ENCODE results near the gene LDLRAD4.

The LDLRAD4 gene

DNA sequence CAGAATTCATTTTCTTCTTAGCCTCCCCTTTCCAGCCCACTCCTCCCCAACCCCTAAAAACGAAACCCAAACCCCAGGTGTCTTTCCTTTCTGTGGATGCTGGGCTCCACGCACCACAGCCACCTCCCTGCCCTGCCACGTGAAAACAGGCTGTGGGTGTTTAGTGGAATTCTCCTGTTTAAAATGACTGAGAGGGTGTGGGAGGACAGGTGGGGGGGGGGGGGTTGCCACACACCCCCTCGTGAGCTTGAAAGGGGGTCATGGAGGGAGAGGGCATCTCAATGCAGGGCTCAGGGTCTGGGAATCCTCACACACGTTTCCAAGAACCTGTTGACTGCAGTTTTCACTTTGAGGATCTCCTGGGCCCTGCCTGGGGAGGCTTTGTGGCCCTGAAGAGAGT is 397.5 kb downstream of the LDLRAD4 start:
- Histone ChIP-seq H3K9ac (ENCODE audit: insufficient read length) (no peak overlapping the region), H3K4me3 (no peak overlapping the region)

DNA sequence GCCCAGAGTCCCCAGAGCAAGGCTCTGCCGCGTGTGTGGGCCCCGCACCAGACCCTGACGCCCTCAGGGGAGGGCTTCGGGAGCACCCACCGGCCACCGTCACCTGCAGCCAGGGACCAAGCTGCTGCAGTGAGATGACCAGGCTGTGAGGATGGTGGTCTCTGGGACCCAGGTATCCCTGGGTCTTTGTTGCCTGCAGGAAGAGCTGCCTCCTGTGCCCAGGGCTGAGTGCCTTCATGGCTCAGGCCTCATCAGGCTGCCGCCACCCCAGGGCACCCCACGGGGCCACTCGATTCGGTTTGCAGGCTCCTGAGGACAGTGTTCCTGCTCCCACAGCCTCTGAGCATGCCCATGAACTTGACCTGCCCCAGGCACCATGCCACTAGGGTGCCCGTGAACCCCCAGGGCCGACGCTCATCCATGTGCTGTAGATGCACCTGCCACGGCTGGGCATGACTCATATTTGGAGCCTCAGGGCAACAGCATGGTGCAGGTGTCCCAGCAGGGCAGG is 398.0 kb downstream of the LDLRAD4 start:
- TF ChIP-seq FOXP2 (optimal IDR thresholded peaks at IDR 0.05; ENCODE audit: control extremely low read depth, extremely low read length, insufficient read depth): no peak
- no peak for TF ChIP-seq EZH2 (IDR thresholded peaks at IDR 0.05)
- TF ChIP-seq POLR2AphosphoS5 (IDR thresholded peaks at IDR 0.05; ENCODE audit: borderline replicate concordance, low read depth, low read length): no peak
- H3K36me3 ChIP-seq (ENCODE audit: insufficient read depth, low read length): no peaks in the 10 kb centered on the region
- no peak overlapping the region for H3K9ac ChIP-seq (ENCODE audit: insufficient read length)
- no peak overlapping the region for H3K27ac ChIP-seq
- DNase-seq (ENCODE audit: low read depth, low spot score): no peak
- no peaks in the 10 kb centered on the region for H3K9me3 ChIP-seq (ENCODE audit: low read depth, low read length)
- no peak overlapping the region for H3K4me3 ChIP-seq

More for the DNA sequence above, 397.5 kb downstream of the LDLRAD4 start:
- no peaks in the 10 kb centered on the region for H3K36me3 ChIP-seq (ENCODE audit: insufficient read depth, low read length)
- H3K9me3 ChIP-seq (ENCODE audit: low read depth, low read length): no peaks in the 10 kb centered on the region
- no peak for TF ChIP-seq EZH2 (IDR thresholded peaks at IDR 0.05)
- no peak for TF ChIP-seq FOXP2 (optimal IDR thresholded peaks at IDR 0.05; ENCODE audit: control extremely low read depth, extremely low read length, insufficient read depth)
- TF ChIP-seq POLR2AphosphoS5 (IDR thresholded peaks at IDR 0.05; ENCODE audit: borderline replicate concordance, low read depth, low read length): no peak
- H3K27ac ChIP-seq: no peak overlapping the region
- no peak for DNase-seq (ENCODE audit: low read depth, low spot score)

GRCh38 chr18:13617826-13618515 is 399.4 kb downstream of the LDLRAD4 start:
- H3K36me3 ChIP-seq (ENCODE audit: insufficient read depth, low read length): no peaks in the 10 kb centered on the region
- TF ChIP-seq EZH2 (IDR thresholded peaks at IDR 0.05) (no peak), POLR2AphosphoS5 (IDR thresholded peaks at IDR 0.05; ENCODE audit: borderline replicate concordance, low read depth, low read length) (no peak), FOXP2 (optimal IDR thresholded peaks at IDR 0.05; ENCODE audit: control extremely low read depth, extremely low read length, insufficient read depth) (no peak)
- no peaks in the 10 kb centered on the region for H3K9me3 ChIP-seq (ENCODE audit: low read depth, low read length)
- no peak for DNase-seq (ENCODE audit: low read depth, low spot score)
- no peak overlapping the region for H3K27ac ChIP-seq
- no peak overlapping the region for H3K9ac ChIP-seq (ENCODE audit: insufficient read length)
- H3K4me3 ChIP-seq: no peak overlapping the region

- Histone ChIP-seq H3K4me3 (no peak overlapping the region), H3K36me3 (ENCODE audit: insufficient read depth, low read length) (no peaks in the 10 kb centered on the region), H3K9me3 (ENCODE audit: low read depth, low read length) (no peaks in the 10 kb centered on the region), H3K9ac (ENCODE audit: insufficient read length) (no peak overlapping the region), H3K27ac (no peak overlapping the region)
- DNase-seq (ENCODE audit: low read depth, low spot score): no peak
- TF ChIP-seq POLR2AphosphoS5 (IDR thresholded peaks at IDR 0.05; ENCODE audit: borderline replicate concordance, low read depth, low read length) (no peak), EZH2 (IDR thresholded peaks at IDR 0.05) (no peak), FOXP2 (optimal IDR thresholded peaks at IDR 0.05; ENCODE audit: control extremely low read depth, extremely low read length, insufficient read depth) (no peak)
Observed at GRCh38 chr18:13618760-13619438, 400.3 kb downstream of the LDLRAD4 start.

- H3K4me3 ChIP-seq: no peak overlapping the region
- H3K9me3 ChIP-seq (ENCODE audit: low read depth, low read length): no peaks in the 10 kb centered on the region
- H3K36me3 ChIP-seq (ENCODE audit: insufficient read depth, low read length): no peaks in the 10 kb centered on the region
- no peak overlapping the region for H3K9ac ChIP-seq (ENCODE audit: insufficient read length)
- TF ChIP-seq POLR2AphosphoS5 (IDR thresholded peaks at IDR 0.05; ENCODE audit: borderline replicate concordance, low read depth, low read length) (no peak), EZH2 (IDR thresholded peaks at IDR 0.05) (no peak), FOXP2 (optimal IDR thresholded peaks at IDR 0.05; ENCODE audit: control extremely low read depth, extremely low read length, insufficient read depth) (no peak)
- DNase-seq (ENCODE audit: low read depth, low spot score): no peak
- no peak overlapping the region for H3K27ac ChIP-seq
Observed at GRCh38 chr18:13619505-13620205, 401.1 kb downstream of the LDLRAD4 start.

DNA sequence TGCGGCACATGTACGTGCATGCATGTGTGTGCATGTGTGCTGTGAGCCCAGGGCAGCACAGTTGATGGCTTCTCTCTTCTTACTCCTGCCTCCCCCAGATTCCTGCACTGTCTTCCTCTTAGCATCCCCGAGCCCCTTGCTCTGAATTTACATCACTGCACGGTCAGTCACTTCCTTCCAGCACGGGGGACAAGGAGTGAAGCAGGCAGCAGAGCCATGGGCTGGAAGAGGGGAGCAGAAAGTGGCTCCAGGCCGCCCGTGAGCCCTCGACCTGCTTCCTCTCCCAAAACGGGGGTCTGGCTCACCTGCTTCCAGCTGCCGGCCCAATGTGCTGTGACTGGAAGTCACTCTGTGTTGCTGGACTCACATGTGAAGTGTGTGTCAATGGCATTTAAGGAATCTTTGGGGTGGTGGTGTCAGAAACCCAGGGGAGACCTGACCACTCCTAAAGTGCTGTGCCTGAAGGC is 401.7 kb downstream of the LDLRAD4 start:
- H3K4me3 ChIP-seq: no peak overlapping the region
- no peak overlapping the region for H3K27ac ChIP-seq
- no peak for TF ChIP-seq POLR2AphosphoS5 (IDR thresholded peaks at IDR 0.05; ENCODE audit: borderline replicate concordance, low read depth, low read length)
- TF ChIP-seq FOXP2 (optimal IDR thresholded peaks at IDR 0.05; ENCODE audit: control extremely low read depth, extremely low read length, insufficient read depth): no peak
- TF ChIP-seq EZH2 (IDR thresholded peaks at IDR 0.05): no peak
- H3K9me3 ChIP-seq (ENCODE audit: low read depth, low read length): no peaks in the 10 kb centered on the region
- no peak for DNase-seq (ENCODE audit: low read depth, low spot score)
- no peak overlapping the region for H3K9ac ChIP-seq (ENCODE audit: insufficient read length)
- H3K36me3 ChIP-seq (ENCODE audit: insufficient read depth, low read length): no peaks in the 10 kb centered on the region

GRCh38 chr18:13620818-13621445 is 402.4 kb downstream of the LDLRAD4 start:
- Histone ChIP-seq H3K9me3 (ENCODE audit: low read depth, low read length) (no peaks in the 10 kb centered on the region), H3K9ac (ENCODE audit: insufficient read length) (no peak overlapping the region), H3K27ac (no peak overlapping the region), H3K36me3 (ENCODE audit: insufficient read depth, low read length) (no peaks in the 10 kb centered on the region), H3K4me3 (no peak overlapping the region)
- no peak for DNase-seq (ENCODE audit: low read depth, low spot score)
- TF ChIP-seq FOXP2 (optimal IDR thresholded peaks at IDR 0.05; ENCODE audit: control extremely low read depth, extremely low read length, insufficient read depth): no peak
- no peak for TF ChIP-seq EZH2 (IDR thresholded peaks at IDR 0.05)
- TF ChIP-seq POLR2AphosphoS5 (IDR thresholded peaks at IDR 0.05; ENCODE audit: borderline replicate concordance, low read depth, low read length): no peak

Data from SK-N-MC (cell line).